IMR-90 (cell line): ENCODE measurements around the gene NEK8. TPM values are rescaled to one million over a fixed set of nuclear protein-coding genes. Genes with fewer than 3 reads are reported as not detected.

ENCODE experiments used
- ATAC-seq: fragments of 200-7000 bp; cut with Tn5 transposase; 2 replicates; pipeline ENCODE4 v1.9.1; 2020; ENCODE audit warnings: low read depth, mild to moderate bottlenecking, moderate library complexity
- BruUV-seq: library from RNA; stranded (reverse); fragments of 400-500 nt; replicated peaks from 2 replicates; lab custom pipeline; 2021; lab: Mats Ljungman, UMichigan
- CTCF ChIA-PET: fragments of 300-600 bp; formaldehyde crosslinking; extraction: SDS; loops from one replicate; lab custom pipeline; 2021; ENCODE audit warnings: antibody characterized with exemption; lab: Yijun Ruan, JAX
- POLR2A ChIA-PET: fragments of 300-600 bp; sonication (Branson Sonifier 250); formaldehyde crosslinking; loops from one replicate; lab custom pipeline; 2022; ENCODE audit warnings: antibody characterized with exemption; ENCODE audit not compliant: unreplicated experiment; lab: Charles Lee
- DNase-seq: peaks from one replicate; pipeline ENCODE4 v3.0.0; 2013
- H2AFZ ChIP-seq: replicated peaks from 2 replicates; pipeline ENCODE3; 2013; ENCODE audit warnings: low read length, mild to moderate bottlenecking; ENCODE audit not compliant: poor library complexity
- H2AK5ac ChIP-seq: 2 replicates; pipeline ENCODE4 v1.6.1; 2013; ENCODE audit warnings: low read depth, low read length, inconsistent platforms
- H2AK9ac ChIP-seq: replicated peaks from 2 replicates; pipeline ENCODE3; 2013; ENCODE audit warnings: mild to moderate bottlenecking, low read depth, low read length, moderate library complexity; ENCODE audit not compliant: poor library complexity
- H2BK120ac ChIP-seq: 2 replicates; pipeline ENCODE4 v1.6.1; 2013; ENCODE audit warnings: low read depth, low read length, inconsistent platforms
- H2BK15ac ChIP-seq: 3 replicates; pipeline ENCODE4 v1.6.1; 2013; ENCODE audit warnings: low read depth, low read length, inconsistent platforms
- H2BK20ac ChIP-seq: 2 replicates; pipeline ENCODE4 v1.6.1; 2013; ENCODE audit warnings: low read depth, mild to moderate bottlenecking, inconsistent platforms, low read length, moderate library complexity
- H2BK5ac ChIP-seq: 2 replicates; pipeline ENCODE4 v1.6.1; 2013; ENCODE audit warnings: mild to moderate bottlenecking, low read depth, low read length, inconsistent platforms; ENCODE audit not compliant: poor library complexity, severe bottlenecking
- H3K14ac ChIP-seq: replicated peaks from 2 replicates; pipeline ENCODE4 v1.6.1; 2013; ENCODE audit warnings: low read depth, low read length, inconsistent platforms
- H3K18ac ChIP-seq: 2 replicates; pipeline ENCODE4 v1.6.1; 2013; ENCODE audit warnings: low read depth, low read length, control low read depth
- H3K23ac ChIP-seq: 2 replicates; pipeline ENCODE4 v1.6.1; 2013; ENCODE audit warnings: low read depth, low read length, inconsistent platforms
- H3K27ac ChIP-seq: 2 replicates; pipeline ENCODE4 v1.5.1; 2013; ENCODE audit warnings: mild to moderate bottlenecking, control low read depth, low read length; ENCODE audit not compliant: insufficient read depth
- H3K27me3 ChIP-seq: 2 replicates; pipeline ENCODE4 v1.6.1; 2013; ENCODE audit warnings: low read length; ENCODE audit not compliant: control insufficient read depth, insufficient read depth
- H3K36me3 ChIP-seq: 2 replicates; pipeline ENCODE4 v1.6.1; 2013; ENCODE audit warnings: low read length, mixed read lengths; ENCODE audit not compliant: control insufficient read depth, insufficient read depth
- H3K4ac ChIP-seq: 2 replicates; pipeline ENCODE4 v1.6.1; 2013; ENCODE audit warnings: low read depth, low read length, inconsistent platforms
- H3K4me1 ChIP-seq: 2 replicates; pipeline ENCODE4 v1.6.1; 2013; ENCODE audit warnings: low read length, mixed read lengths; ENCODE audit not compliant: control insufficient read depth, insufficient read depth
- H3K4me2 ChIP-seq: 2 replicates; pipeline ENCODE4 v1.6.1; 2013; ENCODE audit warnings: low read depth, mild to moderate bottlenecking, control low read depth, low read length, moderate library complexity
- H3K4me3 ChIP-seq: 2 replicates; pipeline ENCODE4 v1.5.1; 2013; ENCODE audit warnings: low read depth, mild to moderate bottlenecking, control low read depth, low read length, moderate library complexity; ENCODE audit not compliant: insufficient read depth
- H3K56ac ChIP-seq: 2 replicates; pipeline ENCODE4 v1.6.1; 2013; ENCODE audit warnings: low read length, inconsistent platforms; ENCODE audit not compliant: insufficient read depth; ENCODE audit errors: extremely low read depth
- H3K79me1 ChIP-seq, 2 experiments: 2 replicates each; pipeline ENCODE4 v1.6.1; 2013; ENCODE audit warnings: low read length in 2 of 2, inconsistent platforms in 1 of 2, low read depth in 1 of 2
- H3K9ac ChIP-seq: 2 replicates; pipeline ENCODE4 v1.6.1; 2013; ENCODE audit warnings: low read depth, low read length, control low read depth
- H3K9me1 ChIP-seq: 2 replicates; pipeline ENCODE4 v1.6.1; 2013; ENCODE audit warnings: low read length, inconsistent platforms; ENCODE audit not compliant: insufficient read depth
- H3K9me3 ChIP-seq: 2 replicates; pipeline ENCODE4 v1.6.1; 2013; ENCODE audit warnings: low read length; ENCODE audit not compliant: control insufficient read depth, insufficient read depth
- H4K20me1 ChIP-seq: 2 replicates; pipeline ENCODE4 v1.6.1; 2013; ENCODE audit warnings: low read length, inconsistent platforms; ENCODE audit not compliant: insufficient read depth
- H4K5ac ChIP-seq: 2 replicates; pipeline ENCODE4 v1.6.1; 2013; ENCODE audit warnings: mild to moderate bottlenecking, low read depth, low read length, control low read depth
- H4K8ac ChIP-seq, 2 experiments: 2 replicates each; pipeline ENCODE4 v1.6.1; 2013; ENCODE audit warnings: low read depth in 2 of 2, low read length in 2 of 2, control low read depth in 1 of 2, inconsistent platforms in 1 of 2
- H4K91ac ChIP-seq: 2 replicates; pipeline ENCODE4 v1.6.1; 2013; ENCODE audit warnings: low read depth, low read length, inconsistent platforms; ENCODE audit not compliant: insufficient read depth
- BHLHE40 ChIP-seq: fragments of 150-350 bp; IDR thresholded peaks from 2 replicates; pipeline ENCODE4 v1.6.1; 2016; ENCODE audit warnings: mild to moderate bottlenecking, low read depth, low read length
- RCOR1 ChIP-seq: IDR thresholded peaks from 2 replicates; pipeline ENCODE4 v1.6.1; 2012; ENCODE audit warnings: mild to moderate bottlenecking, low read length, improper control_type of control experiment; ENCODE audit not compliant: insufficient replicate concordance
- RFX5 ChIP-seq: IDR thresholded peaks from 2 replicates; pipeline ENCODE4 v1.8.0; 2012; ENCODE audit warnings: low read depth, mild to moderate bottlenecking, low read length, moderate library complexity
- WGBS, 2 experiments: methylation state at CpG; one replicate each; pipeline versions ENCODE4 v1.1.5 to v1.1.7; 2013; ENCODE audit warnings: missing lambda C conversion rate in 2 of 2; ENCODE audit not compliant: insufficient read length in 1 of 2; ENCODE audit errors: extremely low coverage in 2 of 2; 5-methylcytosine and 5-hydroxymethylcytosine counted together
- dilution Hi-C: fragments of 300-500 bp; cut with HindIII; formaldehyde crosslinking; loops from one replicate; pipeline ENCODE4 v1.14.3; 2018; ENCODE audit warnings: low sequenced_read_pairs; ENCODE audit not compliant: unreplicated experiment
- in situ Hi-C: fragments of 300-500 bp; cut with MboI; formaldehyde crosslinking; loops from 3 replicates; pipeline ENCODE4 v1.14.3; 2019; ENCODE audit warnings: low sequenced_read_pairs, inconsistent platforms, mixed read lengths
- intact Hi-C: fragments of 100-400 bp; cut with micrococcal nuclease; formaldehyde crosslinking; loops from 2 replicates; pipeline ENCODE4 v1.10.0; 2022
- polyA plus RNA-seq, 3 experiments: library from polyadenylated mRNA; depleted of rRNA; stranded (reverse); fragments of >200 nt; gene quantifications; 2 replicates each; pipeline ENCODE4 v1.2.3, GENCODE V29; 2012; ENCODE audit warnings: low replicate concordance in 1 of 3
- total RNA-seq: library from RNA; depleted of rRNA; stranded (reverse); fragments of >200 nt; gene quantifications from 2 replicates; pipeline ENCODE4 v1.2.3, GENCODE V29; 2012
- TF ChIP-seq, protein P1 (sequence below): conservative IDR thresholded peaks from 2 replicates; pipeline ENCODE4 v1.5.1; 2012; ENCODE audit warnings: mild to moderate bottlenecking, low read depth, low read length, improper control_type of control experiment

Gene NEK8
- total and polyA plus RNA-seq, 2 of the 4 experiments (the other 2 are of a cell fraction) = 4.6 to 5.2 TPM

DNA sequence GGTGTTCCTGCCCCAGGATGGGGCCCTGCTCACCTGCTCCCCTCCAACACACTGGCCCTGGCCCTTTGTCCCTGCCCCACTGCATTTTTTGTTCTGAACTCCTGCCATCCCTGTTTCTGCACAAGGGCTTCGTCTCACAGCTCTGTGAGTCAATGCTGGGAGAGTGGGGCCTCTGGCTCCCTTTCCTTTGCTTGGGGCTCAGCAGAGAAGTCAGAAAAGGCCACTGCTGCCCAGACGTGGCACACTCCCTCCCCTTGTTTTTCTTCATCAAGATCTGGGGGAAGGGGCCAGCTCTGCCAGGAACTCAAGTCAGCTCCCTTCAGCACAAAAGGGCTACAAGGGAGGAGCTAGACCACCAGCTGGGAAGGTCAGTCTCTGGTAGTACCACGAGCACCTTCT is 25.8 kb upstream of the NEK8 start:
- H3K4me3 ChIP-seq = no peak overlapping the region
- no peak overlapping the region for H2AFZ ChIP-seq
- no peak overlapping the region for H3K23ac ChIP-seq
- TF ChIP-seq BHLHE40 (no peak), RFX5 (no peak), RCOR1 (no peak)
- TF ChIP-seq, protein P1, sequence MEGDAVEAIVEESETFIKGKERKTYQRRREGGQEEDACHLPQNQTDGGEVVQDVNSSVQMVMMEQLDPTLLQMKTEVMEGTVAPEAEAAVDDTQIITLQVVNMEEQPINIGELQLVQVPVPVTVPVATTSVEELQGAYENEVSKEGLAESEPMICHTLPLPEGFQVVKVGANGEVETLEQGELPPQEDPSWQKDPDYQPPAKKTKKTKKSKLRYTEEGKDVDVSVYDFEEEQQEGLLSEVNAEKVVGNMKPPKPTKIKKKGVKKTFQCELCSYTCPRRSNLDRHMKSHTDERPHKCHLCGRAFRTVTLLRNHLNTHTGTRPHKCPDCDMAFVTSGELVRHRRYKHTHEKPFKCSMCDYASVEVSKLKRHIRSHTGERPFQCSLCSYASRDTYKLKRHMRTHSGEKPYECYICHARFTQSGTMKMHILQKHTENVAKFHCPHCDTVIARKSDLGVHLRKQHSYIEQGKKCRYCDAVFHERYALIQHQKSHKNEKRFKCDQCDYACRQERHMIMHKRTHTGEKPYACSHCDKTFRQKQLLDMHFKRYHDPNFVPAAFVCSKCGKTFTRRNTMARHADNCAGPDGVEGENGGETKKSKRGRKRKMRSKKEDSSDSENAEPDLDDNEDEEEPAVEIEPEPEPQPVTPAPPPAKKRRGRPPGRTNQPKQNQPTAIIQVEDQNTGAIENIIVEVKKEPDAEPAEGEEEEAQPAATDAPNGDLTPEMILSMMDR = no peak
- ChIA-PET CTCF (no interaction called here), POLR2A (no interaction called here)
- ATAC-seq (no peak), DNase-seq (no peak)
- H3K18ac ChIP-seq = no peak overlapping the region
- no peak overlapping the region for H2BK20ac ChIP-seq
- no peaks in the 10 kb centered on the region for H3K9me3 ChIP-seq
- H4K8ac ChIP-seq = no peak overlapping the region
- H3K27ac ChIP-seq = no peak overlapping the region
- no peak overlapping the region for H3K56ac ChIP-seq
- peaks cover 3% of the 10 kb centered on the region in 2 experiments; a peak in 1 of 4 replicates for H3K79me1 ChIP-seq
- intact Hi-C loops = no loop called here
- H3K36me3 ChIP-seq = peaks cover 80% of the 10 kb centered on the region
- no peak overlapping the region for H2AK5ac ChIP-seq
- peaks cover 4% of the 10 kb centered on the region; the same call in 1 of the 2 replicates for H3K9me1 ChIP-seq
- BruUV-seq = no TSS peak
- no peak overlapping the region for H3K4me2 ChIP-seq
- no peak overlapping the region for H2BK120ac ChIP-seq
- H4K20me1 ChIP-seq = no peaks in the 10 kb centered on the region; the same call in 1 of the 2 replicates
- no peak overlapping the region for H3K9ac ChIP-seq
- H2BK15ac ChIP-seq = no peak overlapping the region
- no peak overlapping the region for H4K5ac ChIP-seq
- no peak overlapping the region for H2AK9ac ChIP-seq
- H2BK5ac ChIP-seq = no peak overlapping the region
- H3K27me3 ChIP-seq = no peaks in the 10 kb centered on the region
- WGBS, 2 experiments = no CpG with 5 or more reads among the region's 3 CpGs
- no peak overlapping the region for H4K91ac ChIP-seq
- no peaks in the 10 kb centered on the region for H3K4me1 ChIP-seq
- no peak overlapping the region for H3K14ac ChIP-seq
- dilution Hi-C loops = no loop called here
- in situ Hi-C loops = no loop called here
- H3K4ac ChIP-seq = no peak overlapping the region
